HG03045 (cell line): Measurements from ENCODE around the gene OR2V1.
"Not testable (repeated sequence)": the region's sequence is repeated elsewhere in the genome, so short reads cannot be mapped to it uniquely, and the experiment has no call there.

Experiments
- ATAC-seq: cut with Tn5 transposase; IDR thresholded peaks from one replicate; pipeline ENCODE4 v1.9.1; 2021; ENCODE audit warnings: mild to moderate bottlenecking, moderate library complexity; ENCODE audit not compliant: unreplicated experiment

The OR2V1 gene

DNA sequence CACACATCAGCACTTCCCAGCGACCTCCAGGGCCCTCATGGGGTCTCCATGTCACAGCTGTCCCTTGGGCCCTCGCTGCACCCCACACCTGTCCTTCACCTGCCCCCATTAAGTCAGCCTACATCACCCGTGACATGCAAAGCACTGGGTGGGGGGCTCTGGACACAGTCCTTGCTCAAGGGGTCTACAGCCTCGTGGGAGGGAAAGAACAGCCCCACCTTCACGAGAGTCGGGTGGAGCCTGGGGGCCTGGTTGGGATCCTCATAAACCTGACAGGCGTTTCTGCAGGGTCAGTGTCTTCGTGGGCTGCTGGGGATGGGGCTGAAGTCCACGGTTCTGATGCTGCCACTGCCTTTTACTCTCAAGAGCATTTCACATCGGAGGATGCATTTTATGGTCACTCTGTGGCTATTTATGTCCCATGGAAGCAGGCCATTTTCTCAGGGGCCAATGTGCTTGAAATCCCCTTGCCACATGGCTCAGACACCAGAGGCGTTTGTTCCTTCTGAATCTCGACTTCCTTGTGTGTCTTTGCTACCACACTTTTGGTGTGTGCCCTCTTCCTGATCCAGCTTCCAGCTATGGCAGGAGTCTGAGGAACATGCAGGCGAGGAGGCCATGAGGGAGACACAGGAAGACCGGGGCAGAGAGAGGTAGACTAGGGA, at the start of gene OR2V1:
Gene OR2V1, minus strand, starts transcription at position 338 of the 665 bp plus-strand sequence. CDS start 5,865 bp downstream, outside the sequence.
- ATAC-seq = no peak

- not testable (repeated sequence) for ATAC-seq
Observed at GRCh38 chr5:181177559-181177958, 46.6 kb upstream of the OR2V1 start.

DNA sequence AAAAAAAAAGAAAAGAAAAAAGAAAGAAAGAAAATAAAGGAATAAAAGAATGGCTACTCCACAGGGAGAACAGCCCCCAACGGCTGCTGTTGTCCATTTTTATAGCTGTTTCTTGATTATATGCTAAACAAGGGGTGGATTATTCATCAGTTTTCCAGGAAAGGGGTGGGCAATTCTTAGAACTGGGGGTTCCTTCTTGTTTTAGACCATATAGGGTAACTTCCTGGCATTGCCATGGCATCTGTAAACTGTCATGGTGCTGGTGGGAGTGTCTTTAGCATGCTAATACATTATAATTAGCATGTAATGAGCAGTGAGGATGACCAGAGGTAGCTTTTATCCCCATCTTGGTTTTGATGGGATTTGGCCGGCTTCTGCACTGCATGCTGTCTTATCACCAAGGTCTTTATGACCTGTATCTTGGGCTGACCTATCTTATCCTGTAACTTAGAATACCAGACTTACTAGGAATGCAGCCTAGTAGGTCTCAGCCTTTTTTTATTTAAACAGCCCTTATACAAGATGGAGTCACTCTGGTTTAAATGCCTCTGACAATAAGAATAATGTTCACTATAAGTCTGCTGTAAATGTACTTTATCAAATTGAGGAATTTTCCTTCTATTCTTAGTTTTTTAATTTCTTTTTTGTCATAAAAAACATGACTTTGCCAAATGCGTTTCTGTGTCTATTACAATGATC, 45.4 kb upstream of the OR2V1 start:
- no peak for ATAC-seq

DNA sequence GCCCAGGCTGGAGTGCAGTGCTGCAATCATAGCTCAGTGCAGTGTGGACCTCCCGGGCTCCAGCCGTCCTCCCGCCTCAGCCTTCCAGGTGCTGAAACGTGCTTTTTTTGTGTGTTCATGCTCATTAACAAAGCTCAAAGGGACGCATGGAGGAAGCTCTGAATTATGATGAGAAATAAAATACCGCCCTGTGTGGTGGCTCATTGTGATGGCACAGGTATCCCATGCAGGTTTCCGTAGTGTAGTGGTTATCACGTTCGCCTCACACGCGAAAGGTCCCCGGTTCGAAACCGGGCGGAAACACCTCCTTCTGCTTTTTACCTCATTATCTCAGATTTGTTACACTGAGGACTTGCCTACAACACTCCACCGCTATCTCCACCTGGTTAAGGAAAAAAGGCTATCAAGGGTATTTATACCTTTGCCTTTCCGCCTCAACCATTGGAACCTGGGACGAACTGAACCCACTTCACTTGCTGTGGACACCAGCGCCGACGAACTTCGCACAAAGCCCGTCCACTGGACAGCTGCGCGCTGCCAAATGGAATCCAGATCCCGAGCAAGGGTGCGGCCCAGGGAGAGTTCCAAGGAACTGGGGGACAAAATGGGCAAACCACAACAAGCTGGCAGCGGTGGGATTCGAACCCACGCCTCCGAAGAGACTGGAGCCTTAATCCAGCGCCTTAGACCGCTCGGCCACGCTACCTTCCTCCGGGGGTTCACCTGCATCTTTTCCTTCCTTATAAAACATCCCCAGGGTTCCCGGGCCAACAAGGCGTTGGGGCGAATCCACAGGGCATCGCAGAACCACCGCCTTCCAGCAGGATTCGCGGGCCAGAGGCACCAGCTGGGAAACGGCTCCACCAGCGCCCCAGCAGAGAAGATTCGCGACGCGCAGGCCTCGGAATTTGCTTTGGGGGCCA, 42.7 kb upstream of the OR2V1 start:
- ATAC-seq = peak; percentile 64

DNA sequence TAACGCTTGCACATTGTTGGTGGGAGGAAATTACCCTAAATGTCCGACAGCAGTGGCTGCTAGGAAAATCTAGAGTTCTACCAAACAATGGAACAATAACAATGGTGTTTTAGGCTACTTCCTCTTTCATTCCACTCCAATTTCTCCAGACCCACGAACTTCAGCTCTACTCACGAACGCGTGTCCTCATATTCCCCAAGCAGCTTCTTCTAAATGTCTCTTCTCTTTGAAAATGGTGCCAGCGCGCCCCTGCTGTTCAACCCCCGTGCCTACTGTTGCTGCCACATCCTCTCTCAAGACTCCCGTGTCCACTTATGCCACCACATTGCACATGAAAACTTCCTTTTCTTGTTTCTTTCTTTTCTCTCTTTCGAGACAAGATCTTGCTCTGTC, 42.1 kb upstream of the OR2V1 start:
- ATAC-seq = peak; percentile 42

DNA sequence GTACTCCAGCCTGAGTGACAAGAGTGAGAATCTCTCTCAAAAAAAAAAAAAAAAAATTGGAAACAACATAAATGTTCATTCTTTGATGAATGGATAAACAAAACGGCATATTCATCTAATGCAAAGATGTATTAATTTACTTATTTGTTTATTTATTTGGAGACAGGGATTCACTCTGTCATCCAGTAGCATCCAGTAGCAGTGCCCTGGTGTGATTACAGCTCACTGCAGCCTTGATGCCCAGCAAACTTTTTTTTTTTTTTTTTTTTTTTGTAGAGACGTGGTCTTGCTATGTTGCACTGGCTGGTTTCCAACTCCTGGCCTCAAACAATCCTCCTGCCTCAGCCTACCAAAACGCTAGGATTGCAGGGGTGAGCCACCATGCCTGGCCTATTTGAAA, 40.8 kb upstream of the OR2V1 start:
- ATAC-seq = no peak

- no peak for ATAC-seq
Observed at GRCh38 chr5:181170996-181171395, 40.0 kb upstream of the OR2V1 start.

DNA sequence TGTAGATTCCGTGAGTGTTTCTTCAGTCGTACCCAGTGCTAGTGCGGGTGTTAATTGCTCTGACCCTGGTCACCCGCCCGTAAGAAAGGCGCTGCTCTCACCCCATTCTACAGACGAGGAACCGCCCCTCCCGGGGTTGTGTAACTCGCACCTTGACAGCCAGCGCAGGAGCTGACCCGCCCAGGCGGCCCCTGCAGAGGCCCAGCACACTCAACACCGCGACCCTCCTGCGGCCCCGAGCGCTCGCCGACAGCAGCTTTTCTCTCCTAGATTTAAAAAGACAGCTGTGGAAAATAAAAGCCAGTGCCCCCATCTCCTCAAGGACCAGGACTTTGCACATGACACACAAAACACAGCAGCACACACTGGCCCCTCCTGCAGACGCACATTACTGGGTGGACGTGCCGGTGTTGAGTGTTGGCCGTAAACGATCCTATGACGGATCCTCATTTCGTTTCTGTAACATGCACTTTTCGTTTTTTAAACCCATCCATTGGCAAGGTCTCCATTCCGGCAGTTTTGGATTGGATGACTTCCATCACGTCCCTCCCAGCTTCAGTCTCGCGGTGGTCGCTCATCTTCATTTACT, 39.4 kb upstream of the OR2V1 start:
- no peak for ATAC-seq

- ATAC-seq = not testable (repeated sequence)
Observed at GRCh38 chr5:181169459-181170236, 38.7 kb upstream of the OR2V1 start.

GRCh38 chr5:181168595-181169118, 37.7 kb upstream of the OR2V1 start:
- ATAC-seq = no peak

- no peak for ATAC-seq
Observed at GRCh38 chr5:181167814-181168488, 37.0 kb upstream of the OR2V1 start.

DNA sequence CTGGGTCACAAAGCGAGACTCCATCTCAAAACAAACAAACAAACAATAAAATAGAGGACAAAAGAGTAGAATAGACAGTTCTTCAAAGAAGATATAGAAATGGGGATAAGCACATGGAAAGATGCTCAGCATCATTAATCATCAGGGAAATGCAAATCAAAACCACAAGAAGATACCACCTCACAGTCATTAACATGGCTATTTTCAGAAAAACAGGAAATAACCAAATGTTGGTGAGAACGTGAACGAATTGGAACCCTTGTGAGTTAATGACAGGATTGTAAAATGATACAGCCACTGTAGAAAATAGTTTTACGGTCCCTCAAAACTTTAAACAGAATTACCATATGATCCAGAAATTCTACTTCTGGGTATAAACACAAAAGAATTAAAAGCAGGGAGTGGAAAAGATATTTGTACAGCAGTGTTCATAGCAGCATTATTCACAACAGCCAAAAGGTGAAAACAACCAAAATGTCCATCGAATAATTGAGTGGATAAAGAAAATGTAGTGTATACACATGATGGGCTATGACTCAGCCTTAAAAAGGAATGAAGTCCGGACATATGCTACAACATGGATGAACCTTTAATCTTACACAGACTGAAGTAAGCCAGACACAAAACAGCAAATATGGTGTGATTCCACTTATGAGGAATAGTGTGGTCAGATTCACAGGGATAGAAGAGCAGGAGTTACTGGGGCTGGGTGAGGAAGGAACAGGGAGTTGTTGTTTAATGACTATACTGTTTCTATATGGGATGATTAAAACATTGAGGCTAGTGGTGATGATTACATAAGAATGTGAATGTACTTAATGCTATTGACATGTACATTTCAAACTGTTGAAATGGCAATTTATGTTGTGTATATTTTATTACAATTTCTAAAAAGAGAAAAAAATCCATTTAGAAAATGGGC, 36.1 kb upstream of the OR2V1 start:
- no peak for ATAC-seq

DNA sequence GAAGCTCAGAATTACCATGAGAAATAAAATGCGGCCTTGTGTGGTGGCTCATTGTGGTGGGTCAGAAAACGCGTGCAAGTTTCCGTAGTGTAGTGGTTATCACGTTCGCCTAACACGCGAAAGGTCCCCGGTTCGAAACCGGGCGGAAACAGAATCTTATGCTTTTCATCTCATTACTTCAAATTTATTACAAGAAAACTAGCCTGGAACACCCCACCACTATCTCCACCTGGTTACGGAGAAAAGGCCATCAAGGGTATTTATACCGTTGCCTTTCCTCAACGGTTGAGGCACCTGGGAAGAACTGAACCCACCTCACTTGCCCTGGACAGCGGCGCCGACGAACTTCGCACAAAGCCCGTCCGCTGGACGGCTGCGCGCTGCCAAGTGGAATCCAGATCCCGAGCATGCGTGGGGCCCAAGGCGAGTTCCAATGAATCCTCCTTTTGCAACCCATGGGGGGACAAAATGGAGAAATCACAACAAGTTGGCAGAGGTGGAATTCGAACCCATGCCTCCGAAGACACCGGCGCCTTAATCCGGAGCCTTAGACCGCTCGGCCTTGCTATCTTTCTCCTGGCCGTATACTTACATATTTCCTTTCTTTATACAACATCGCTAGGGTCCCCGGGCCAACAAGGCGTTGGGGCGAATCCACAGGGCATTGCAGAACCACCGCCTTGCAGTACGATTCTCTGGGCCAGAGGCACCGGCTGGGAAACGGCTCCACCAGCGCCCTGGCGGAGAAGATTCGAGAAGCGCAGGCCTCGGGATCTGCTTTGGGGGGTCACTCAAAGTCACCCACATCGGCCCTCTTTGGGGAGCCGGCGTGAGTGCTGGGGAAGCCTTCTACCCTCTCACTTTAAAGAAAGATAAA, 33.3 kb upstream of the OR2V1 start:
- ATAC-seq = no peak

GRCh38 chr5:181163487-181164075, 32.6 kb upstream of the OR2V1 start:
- ATAC-seq = no peak

GRCh38 chr5:181161534-181162175, 30.7 kb upstream of the OR2V1 start:
- ATAC-seq = no peak

DNA sequence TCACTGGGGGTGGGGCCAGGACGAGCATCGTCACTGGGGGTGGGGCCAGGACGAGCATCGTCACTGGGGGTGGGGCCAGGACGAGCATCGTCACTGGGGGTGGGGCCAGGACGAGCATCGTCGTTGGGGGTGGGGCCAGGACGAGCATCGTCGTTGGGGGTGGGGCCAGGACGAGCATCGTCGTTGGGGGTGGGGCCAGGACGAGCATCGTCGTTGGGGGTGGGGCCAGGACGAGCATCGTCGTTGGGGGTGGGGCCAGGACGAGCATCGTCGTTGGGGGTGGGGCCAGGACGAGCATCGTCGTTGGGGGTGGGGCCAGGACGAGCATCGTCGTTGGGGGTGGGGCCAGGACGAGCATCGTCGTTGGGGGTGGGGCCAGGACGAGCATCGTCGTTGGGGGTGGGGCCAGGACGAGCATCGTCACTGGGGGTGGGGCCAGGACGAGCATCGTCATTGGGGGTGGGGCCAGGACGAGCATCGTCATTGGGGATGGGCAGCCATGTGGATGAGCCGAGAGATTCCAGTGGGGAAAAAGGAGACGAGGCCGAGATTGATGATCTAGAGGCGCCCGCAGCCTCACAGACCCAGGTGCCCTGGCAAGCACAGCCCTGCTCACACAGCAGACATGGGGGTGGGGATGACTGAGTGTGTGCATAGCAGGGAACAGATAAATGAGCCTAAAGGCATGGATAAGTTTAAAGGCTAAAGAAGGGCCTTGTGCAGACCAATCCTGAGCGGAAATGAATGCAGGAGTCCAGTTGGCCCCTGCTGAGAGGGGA, 30.0 kb upstream of the OR2V1 start:
- ATAC-seq = not testable (repeated sequence)
